Measurements from ENCODE around the gene KIF1C.

Gene KIF1C

GRCh38 chr17:4969047-4969550 is 28.7 kb upstream of the KIF1C start:
- DNase-seq = no peak

GRCh38 chr17:4969551-4970173 is 28.1 kb upstream of the KIF1C start:
- no peak for DNase-seq

GRCh38 chr17:4970273-4970672 is 27.5 kb upstream of the KIF1C start:
- no peak for DNase-seq

DNA sequence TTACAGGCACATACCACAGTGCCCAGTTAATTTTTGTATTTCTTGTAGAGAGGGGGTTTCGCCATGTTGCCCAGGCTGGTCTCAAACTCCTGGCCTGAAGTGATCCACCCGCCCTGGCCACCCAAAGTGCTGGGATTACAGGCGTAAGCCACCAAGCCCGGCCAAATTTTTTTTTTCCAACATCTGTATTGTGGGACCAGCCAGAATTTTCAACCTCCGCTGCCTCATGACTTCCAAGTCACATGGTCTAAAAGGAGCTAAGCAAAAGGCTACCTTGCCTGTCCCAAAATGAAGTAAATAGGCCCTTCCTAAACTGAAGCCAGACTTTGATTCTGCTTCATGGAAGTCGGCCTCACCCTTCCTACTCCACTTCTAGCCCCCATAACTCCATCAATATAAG is 25.9 kb upstream of the KIF1C start:
- no peak for DNase-seq

GRCh38 chr17:4972322-4972721 is 25.4 kb upstream of the KIF1C start:
- DNase-seq = no peak

DNA sequence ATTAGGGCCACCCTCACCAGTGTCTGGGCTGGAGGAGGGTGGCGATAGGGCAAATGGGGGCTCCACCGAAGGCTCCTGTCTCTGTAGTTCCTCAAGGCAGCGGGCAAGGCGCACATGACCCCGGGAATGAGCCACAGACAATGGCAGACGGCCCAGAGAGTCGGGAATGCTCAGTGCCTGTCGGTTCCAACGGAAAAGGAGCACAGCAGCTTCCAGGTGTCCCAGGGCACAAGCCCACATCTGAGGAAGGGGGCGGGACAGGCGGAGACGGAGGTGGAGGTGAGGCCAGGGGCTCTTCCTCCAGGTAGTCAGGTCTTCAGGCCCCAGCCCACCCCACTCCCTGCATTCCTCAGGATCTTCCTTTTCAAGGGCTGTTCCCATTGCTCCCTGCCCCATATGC is 25.0 kb upstream of the KIF1C start:
- no peak for DNase-seq

DNA sequence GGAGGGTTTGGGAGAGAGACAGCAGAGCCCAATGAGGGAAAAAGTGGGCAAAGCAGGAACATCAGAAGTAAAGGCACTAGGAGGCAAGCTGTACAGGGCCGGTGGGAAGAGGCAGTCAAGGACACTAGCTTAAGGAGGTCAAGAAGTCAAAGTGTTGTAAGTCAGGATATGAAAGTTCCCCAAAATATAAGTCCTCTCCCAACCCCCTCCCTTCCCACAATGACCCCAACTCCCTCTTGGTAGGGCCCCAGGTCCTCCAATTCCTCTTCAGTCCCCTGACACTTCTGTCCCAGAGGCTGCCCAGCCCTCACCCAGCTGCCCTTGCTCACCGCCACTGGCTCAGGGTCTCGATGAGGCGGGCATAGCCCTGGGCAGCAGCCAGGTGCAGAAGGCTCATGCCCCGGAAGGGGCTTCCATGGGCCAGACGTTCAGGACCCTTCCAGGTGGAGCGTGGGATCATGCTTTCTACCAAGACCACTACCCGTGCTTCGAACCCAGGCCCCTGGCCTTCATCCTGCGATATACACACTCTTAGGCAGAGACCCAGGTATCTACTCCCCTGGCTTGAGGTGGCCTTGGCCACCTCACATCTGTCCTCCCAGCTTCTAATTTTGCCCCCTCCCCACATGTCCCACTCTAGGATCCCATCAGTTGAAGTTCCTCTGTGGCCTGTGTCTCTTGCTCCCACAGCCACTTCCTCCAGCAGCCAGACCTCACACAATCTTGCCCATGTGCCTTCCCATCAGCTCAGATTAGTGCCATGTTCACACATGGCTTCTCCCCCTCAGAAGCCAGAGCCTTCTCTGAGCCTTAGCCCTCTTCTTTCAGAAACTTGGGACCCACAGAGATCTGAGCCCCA is 24.3 kb upstream of the KIF1C start:
- DNase-seq = no peak

DNA sequence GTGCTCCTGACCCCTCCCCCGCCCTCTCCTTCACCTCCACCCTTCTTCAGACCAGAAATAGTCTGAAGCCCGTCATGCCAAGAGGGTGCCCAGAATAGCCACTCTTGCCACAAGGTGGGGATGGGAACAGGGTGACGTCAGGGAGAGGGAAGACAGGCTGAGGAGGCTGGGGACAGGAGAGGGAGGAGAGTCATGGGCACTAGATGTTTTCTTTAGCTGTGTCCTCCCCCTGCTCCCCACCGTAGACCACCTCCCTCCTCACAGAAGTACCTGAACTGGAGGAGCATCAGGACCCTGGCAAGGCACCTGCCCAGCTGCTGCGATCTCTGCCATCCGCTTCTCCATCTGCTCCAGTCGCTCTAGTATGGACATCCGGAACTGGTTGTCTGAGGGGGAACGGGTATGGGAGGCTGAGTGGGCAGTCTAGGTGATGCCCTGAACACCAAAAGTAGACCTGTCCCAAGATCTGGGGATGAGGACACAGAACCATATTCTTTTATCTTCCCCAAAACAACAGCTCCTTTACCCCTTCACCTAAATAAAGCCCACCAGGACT is 23.6 kb upstream of the KIF1C start:
- no peak for DNase-seq

GRCh38 chr17:4978726-4979125 is 19.0 kb upstream of the KIF1C start:
- DNase-seq = no peak

DNA sequence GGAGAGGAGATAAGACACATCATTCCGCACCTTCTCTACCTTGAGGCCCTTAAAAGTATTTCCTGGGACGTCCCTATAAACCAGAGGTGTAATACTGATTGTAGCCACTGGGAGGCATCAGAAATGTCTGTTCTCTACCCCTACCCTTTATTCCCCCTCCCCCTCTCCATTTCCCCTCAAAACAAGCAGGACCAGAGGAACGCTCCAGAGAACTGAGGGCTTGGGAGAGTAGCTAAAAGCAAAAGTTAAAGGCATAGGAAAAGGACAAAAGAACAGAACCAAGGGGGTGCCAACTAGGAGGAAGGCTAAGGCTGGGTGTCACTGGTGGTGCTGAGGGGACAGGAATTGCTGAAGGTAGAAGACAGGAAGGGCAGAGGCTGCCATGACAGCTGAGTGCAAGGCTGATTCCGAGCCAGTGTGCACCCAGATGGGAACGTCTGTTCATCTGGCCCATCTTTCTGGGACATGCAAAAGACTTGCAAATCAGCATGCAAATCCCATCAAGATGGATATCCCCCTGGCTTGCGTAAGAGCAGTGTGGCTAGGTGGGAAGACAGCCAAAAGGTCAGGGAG is 17.0 kb upstream of the KIF1C start:
- DNase-seq = no peak

DNA sequence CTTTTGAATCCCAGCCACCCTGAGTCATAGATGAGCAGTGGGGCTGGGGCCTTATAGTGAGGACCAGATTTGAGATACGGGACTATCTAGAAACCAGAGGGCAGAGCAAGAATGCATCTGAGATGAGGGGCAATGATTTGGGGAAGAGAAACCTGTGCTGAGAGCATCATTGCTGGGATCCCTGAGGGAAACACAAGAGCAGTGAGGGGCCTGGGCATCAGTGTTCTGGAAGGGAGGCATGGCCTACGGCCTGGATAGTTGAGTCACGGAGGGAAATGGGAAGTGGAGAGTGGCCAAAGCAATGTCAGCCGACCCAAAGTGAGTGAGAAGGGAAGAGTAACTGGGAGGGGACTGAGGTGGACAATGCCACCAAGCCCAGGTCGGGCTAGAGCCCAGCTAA is 15.4 kb upstream of the KIF1C start:
- DNase-seq = no peak

- peak; percentile 17 for DNase-seq
These were observed 11.3 kb upstream of the KIF1C start for GRCh38 chr17:4986403-4986802.

DNA sequence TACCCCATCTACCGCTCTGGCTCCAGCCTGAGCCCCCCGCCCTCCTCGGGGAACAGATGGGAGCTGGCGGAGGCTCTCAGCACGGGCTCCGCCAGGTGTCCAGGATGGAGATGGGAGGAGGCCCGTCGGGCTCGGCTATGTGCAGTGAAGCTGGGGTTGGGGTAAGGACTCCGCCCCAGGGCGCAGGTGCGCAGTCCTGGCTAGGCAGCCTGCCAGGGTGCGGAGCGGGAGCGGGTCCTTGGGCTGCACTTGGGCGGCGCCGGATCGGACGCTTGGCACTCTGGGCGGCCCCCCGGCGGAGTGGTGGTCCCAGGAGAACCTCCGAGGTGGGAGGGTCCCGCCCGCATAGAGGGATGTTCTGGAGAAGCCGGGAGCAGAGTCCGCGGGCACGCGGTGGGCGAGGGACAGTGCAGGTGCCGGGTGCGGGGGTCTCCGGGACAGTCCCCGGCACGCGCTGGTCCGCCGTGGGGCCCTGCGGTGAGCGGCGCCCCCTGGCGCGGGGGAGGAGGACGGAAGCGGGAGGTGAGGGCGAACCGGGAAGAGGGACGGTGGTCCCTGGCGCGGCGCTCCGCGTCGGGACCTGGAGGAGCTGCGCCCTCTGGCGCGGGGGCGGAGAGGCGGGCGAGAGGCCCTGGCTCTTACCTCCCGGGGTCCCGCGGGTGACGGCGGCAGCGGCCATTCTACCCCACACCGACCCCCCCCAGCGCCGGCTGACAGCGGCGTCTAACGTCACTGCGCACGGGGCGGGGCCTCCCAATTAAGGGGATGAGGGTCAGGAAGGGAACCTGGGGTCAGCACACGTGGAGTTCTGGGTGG is 10.6 kb upstream of the KIF1C start, which contains the start of gene CAMTA2:
TSS of gene CAMTA2 (minus strand) at position 725 of the 816 bp plus-strand sequence. CDS start 1,453 bp downstream, outside the sequence.
- peak; percentile 73 for DNase-seq

- DNase-seq = no peak
These were observed 9.8 kb upstream of the KIF1C start for GRCh38 chr17:4987767-4988567.

DNA sequence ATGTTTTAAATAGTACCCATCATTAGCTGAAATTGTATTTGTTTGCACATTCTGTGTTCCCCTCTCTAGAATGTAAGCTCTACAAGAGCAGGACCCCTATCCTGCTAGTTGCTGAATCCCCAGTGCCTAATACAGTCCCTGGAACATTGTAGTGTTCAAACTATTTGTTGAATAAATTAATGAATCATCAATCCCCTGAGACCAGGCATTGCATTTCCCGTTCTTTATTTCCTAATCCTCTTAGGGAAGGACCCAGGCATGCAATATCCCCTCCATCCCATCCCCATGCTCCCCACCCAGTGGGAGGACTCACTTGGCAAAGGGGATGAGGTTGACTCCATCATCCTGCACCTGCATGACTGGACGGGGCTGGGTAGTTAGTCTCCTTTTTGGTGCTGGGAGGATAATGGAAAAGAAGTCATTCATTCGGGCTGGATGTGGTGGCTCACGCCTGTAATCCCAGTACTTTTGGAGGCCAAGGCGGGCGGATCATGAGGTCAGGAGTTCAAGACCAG is 3.6 kb upstream of the KIF1C start:
- no peak for DNase-seq

- no peak for DNase-seq
These were observed 429 bp downstream of the KIF1C start for GRCh38 chr17:4998027-4998731.

DNA sequence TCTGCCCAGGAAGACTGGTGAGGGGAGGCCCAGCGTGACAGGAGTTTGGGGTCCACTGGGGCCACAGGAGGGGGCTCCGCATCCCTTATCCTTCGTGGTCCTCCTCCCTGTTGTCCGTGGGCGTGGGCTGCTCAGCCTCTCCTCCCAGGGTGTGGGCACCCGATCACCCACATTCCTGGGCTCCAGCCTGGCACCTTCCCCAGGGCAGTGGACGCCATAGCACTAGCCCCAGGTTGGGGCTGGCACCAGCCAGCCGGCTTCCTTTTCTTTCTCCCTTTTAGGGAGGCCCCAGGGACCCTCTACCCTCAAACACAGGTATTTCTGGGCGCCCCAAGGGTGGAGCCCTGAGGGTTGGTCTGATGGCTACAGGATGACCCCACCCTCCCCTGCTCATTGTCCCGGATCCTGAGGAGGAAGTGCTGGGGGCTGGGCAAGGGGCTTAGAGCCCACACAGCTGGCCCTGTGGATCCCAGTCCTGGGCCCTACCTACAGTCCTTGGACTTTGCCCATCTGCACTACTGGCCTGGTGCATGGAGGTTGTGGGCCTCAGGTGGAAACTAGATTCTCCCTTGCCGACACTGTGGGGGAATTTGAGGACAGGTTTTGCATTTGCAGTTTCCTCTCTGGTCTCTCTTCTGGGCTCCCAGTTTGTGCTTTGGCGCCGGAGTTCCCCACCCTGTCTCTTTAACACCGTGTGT is 1.1 kb downstream of the KIF1C start:
- no peak for DNase-seq

GRCh38 chr17:4999430-5000093 is 1.8 kb downstream of the KIF1C start:
- no peak for DNase-seq

- no peak for DNase-seq
These were observed 2.5 kb downstream of the KIF1C start for GRCh38 chr17:5000237-5000639.

Measured in effector CD8-positive, alpha-beta T cell (primary cell).